Activated CD4-positive, alpha-beta T cell treated with anti-CD3 and anti-CD28 coated beads, Interleukin-2, Interleukin-6, amounts not matched to agents 100 ng/mL and 50 ng/mL, durations not matched to agents 16 hours and 8 hours (primary cell): Measurements from ENCODE around the gene LRCH1.
"Not testable (repeated sequence)": the region's sequence is repeated elsewhere in the genome, so short reads cannot be mapped to it uniquely, and the experiment has no call there.

Source experiments
- DNase-seq: peaks from one replicate; pipeline ENCODE4 v3.0.0-alpha.2; 2020

LRCH1 gene

GRCh38 chr13:46761174-46761573, 208.2 kb downstream of the LRCH1 start:
- no peak for DNase-seq

GRCh38 chr13:46761866-46762265, 208.9 kb downstream of the LRCH1 start:
- DNase-seq, result no peak

GRCh38 chr13:46769925-46770324, 217.0 kb downstream of the LRCH1 start:
- DNase-seq, result not testable (repeated sequence)

- DNase-seq, result no peak
Observed at GRCh38 chr13:46771693-46772092, 218.7 kb downstream of the LRCH1 start.

- DNase-seq, result no peak
Observed at GRCh38 chr13:46773541-46773940, 220.6 kb downstream of the LRCH1 start.

- DNase-seq, result no peak
Observed at GRCh38 chr13:46775385-46776107, 222.6 kb downstream of the LRCH1 start.

- DNase-seq, result no peak
Observed at GRCh38 chr13:46778095-46778494, 225.1 kb downstream of the LRCH1 start.

GRCh38 chr13:46778890-46779289, 225.9 kb downstream of the LRCH1 start:
- DNase-seq, result no peak

- no peak for DNase-seq
Observed at GRCh38 chr13:46782066-46782465, 229.1 kb downstream of the LRCH1 start.

GRCh38 chr13:46782691-46783090, 229.7 kb downstream of the LRCH1 start:
- no peak for DNase-seq

- no peak for DNase-seq
Observed at GRCh38 chr13:46783504-46783903, 230.5 kb downstream of the LRCH1 start.

- no peak for DNase-seq
Observed at GRCh38 chr13:46795321-46795720, 242.4 kb downstream of the LRCH1 start.

- peak; percentile 4 for DNase-seq
Observed at GRCh38 chr13:46796129-46796514, 243.2 kb downstream of the LRCH1 start.

- DNase-seq, result peak; percentile 95
Observed at GRCh38 chr13:46796515-46797474, 243.8 kb downstream of the LRCH1 start, which contains the start of gene ESD. TSS of gene ESD (minus strand) at chr13:46797161. CDS start at chr13:46791413, 5,748 bp downstream.

- DNase-seq, result no peak
Observed at GRCh38 chr13:46797501-46798237, 244.7 kb downstream of the LRCH1 start.

GRCh38 chr13:46799139-46799538, 246.2 kb downstream of the LRCH1 start:
- no peak for DNase-seq

GRCh38 chr13:46801858-46802257, 248.9 kb downstream of the LRCH1 start:
- no peak for DNase-seq
